ENCODE data around the gene SHROOM3. TPM values are rescaled to one million over a fixed set of nuclear protein-coding genes. Genes with fewer than 3 reads are reported as not detected.

The SHROOM3 gene
- total RNA-seq, 1 donor from 2014 or later: 54.9 TPM

- Mint-ChIP-seq H3K9me3 (ENCODE audit: low read depth) (peaks cover 6% of the 10 kb centered on the region), H3K27ac (no peak overlapping the region), H3K27me3 (no peaks in the 10 kb centered on the region), H3K36me3 (ENCODE audit: insufficient read depth) (peaks cover 3% of the 10 kb centered on the region), H3K4me3 (ENCODE audit: low read depth) (no peak overlapping the region), H3K4me1 (ENCODE audit: low read depth) (peaks cover 23% of the 10 kb centered on the region)
- no peak for DNase-seq (ENCODE audit: low spot score, unreplicated experiment)
- TF ChIP-seq CTCF (IDR thresholded peaks at IDR 0.05; ENCODE audit: unreplicated experiment): no peak
Observed at GRCh38 chr4:76494243-76494642, 59.2 kb downstream of the SHROOM3 start.

- no peaks in the 10 kb centered on the region for H3K27me3 Mint-ChIP-seq
- peaks cover 25% of the 10 kb centered on the region for H3K4me1 Mint-ChIP-seq (ENCODE audit: low read depth)
- DNase-seq (ENCODE audit: low spot score, unreplicated experiment): no peak
- H3K27ac Mint-ChIP-seq: no peak overlapping the region
- H3K4me3 Mint-ChIP-seq (ENCODE audit: low read depth): no peak overlapping the region
- H3K9me3 Mint-ChIP-seq (ENCODE audit: low read depth): no peaks in the 10 kb centered on the region
- no peaks in the 10 kb centered on the region for H3K36me3 Mint-ChIP-seq (ENCODE audit: insufficient read depth)
- no peak for TF ChIP-seq CTCF (IDR thresholded peaks at IDR 0.05; ENCODE audit: unreplicated experiment)
Observed at GRCh38 chr4:76494871-76495590, 60.0 kb downstream of the SHROOM3 start.

DNA sequence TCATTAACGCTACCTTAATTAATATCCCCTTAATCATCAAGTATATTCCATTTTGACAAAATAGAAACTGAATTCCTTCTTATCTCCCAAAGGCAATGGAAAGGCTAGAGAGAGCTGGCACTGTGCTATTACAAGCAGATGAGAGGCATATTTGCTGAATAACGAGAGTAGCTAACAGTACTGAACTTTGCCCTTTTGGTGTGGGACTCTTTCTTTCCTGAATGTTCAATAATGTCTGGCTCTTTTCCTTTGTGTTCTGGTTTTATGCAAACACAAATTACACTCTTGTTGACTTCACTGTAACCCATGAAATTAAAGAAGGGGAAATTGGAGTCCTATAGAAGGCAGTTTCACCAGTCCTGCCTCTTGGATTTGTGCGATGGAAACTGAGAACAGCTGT, 63.5 kb downstream of the SHROOM3 start:
- Mint-ChIP-seq H3K27ac (peak overlapping the region; percentile 71), H3K27me3 (no peaks in the 10 kb centered on the region), H3K4me1 (ENCODE audit: low read depth) (peaks cover 19% of the 10 kb centered on the region), H3K4me3 (ENCODE audit: low read depth) (no peak overlapping the region), H3K36me3 (ENCODE audit: insufficient read depth) (no peaks in the 10 kb centered on the region), H3K9me3 (ENCODE audit: low read depth) (no peaks in the 10 kb centered on the region)
- TF ChIP-seq CTCF (IDR thresholded peaks at IDR 0.05; ENCODE audit: unreplicated experiment): no peak
- DNase-seq (ENCODE audit: low spot score, unreplicated experiment): no peak

DNA sequence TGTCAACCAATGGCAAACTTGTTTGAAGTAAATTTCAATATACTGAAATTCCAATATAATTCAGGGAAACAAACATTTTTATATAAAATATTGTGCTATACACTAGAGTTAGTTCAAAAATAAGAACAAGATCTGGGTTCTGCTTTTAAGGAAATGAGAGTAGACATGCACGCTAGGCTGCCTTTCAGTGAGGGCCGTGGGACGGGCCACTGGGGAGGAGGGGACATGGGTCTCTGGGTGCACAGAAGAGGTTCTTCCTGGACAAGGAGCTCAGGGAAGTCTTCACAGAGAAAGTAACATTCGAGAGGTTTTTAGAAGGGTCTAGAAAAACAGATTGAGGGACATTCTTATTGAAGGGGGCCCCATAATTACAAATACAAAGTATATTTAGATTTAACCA, 64.4 kb downstream of the SHROOM3 start:
- Mint-ChIP-seq H3K36me3 (ENCODE audit: insufficient read depth) (no peaks in the 10 kb centered on the region), H3K9me3 (ENCODE audit: low read depth) (no peaks in the 10 kb centered on the region), H3K4me3 (ENCODE audit: low read depth) (no peak overlapping the region), H3K4me1 (ENCODE audit: low read depth) (peaks cover 19% of the 10 kb centered on the region), H3K27ac (no peak overlapping the region), H3K27me3 (no peaks in the 10 kb centered on the region)
- TF ChIP-seq CTCF (IDR thresholded peaks at IDR 0.05; ENCODE audit: unreplicated experiment): no peak
- DNase-seq (ENCODE audit: low spot score, unreplicated experiment): no peak

DNA sequence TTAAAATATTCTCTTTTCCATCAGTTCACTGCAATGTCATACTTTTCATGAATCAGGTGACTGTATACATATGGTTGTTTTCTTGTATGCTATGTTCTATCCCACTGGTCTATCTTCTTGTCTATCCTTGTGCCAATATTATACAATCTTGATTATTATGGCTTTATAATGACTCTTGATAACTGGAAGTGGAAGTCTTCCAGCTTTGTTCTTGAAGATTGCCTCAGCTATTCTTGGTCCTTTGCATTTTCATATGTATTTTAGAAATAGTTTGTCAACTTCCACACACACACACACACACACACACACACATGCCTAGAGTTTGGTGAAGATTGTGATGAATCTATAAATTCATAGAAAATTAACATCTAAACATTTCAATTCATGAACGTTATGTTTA, 67.9 kb downstream of the SHROOM3 start:
- Mint-ChIP-seq H3K27me3 (no peaks in the 10 kb centered on the region), H3K4me3 (ENCODE audit: low read depth) (no peak overlapping the region), H3K27ac (no peak overlapping the region), H3K4me1 (ENCODE audit: low read depth) (peaks cover 16% of the 10 kb centered on the region), H3K36me3 (ENCODE audit: insufficient read depth) (no peaks in the 10 kb centered on the region), H3K9me3 (ENCODE audit: low read depth) (no peaks in the 10 kb centered on the region)
- TF ChIP-seq CTCF (IDR thresholded peaks at IDR 0.05; ENCODE audit: unreplicated experiment): no peak
- no peak for DNase-seq (ENCODE audit: low spot score, unreplicated experiment)

Data from progenitor cell of endocrine pancreas (in vitro differentiated cells).